ENCODE results near the gene NFASC. TPM values are rescaled to one million over a fixed set of nuclear protein-coding genes. Genes with fewer than 3 reads are reported as not detected.

The NFASC gene
- total RNA-seq, 2 donors from 2014 or later, result 0.11 to 1.8 TPM

DNA sequence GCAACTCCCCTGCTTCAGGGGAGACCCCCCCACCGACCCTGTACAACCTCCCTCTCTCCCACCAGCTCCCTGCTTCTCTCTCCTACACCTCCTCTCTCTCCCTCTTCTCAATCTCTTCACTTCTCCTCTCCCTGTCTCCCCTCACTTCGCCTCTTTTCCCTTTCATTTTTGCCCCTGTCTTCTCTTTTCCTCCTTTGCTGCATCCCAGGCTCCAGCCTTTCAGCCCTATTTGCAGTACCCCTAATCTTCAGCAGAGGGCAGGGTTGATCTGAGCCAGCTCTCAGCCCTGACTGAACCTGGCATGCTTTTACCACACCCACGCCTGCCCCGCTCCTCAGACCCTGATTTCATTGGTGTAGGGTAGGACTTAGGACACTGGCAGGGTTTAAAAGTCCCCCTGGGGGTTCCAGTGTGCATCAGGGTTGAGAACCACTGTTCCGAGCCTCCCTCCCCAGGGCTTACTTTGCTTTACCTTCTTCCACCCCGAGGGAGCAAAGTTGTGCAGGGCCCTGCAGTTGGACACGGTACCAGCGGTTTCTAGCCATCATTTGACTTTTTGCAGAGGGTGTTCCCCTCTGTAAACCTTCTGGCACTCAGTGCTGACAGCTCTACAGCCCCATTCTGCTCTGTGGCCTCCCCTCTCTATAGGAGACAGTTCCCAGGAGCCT is 105.0 kb downstream of the NFASC start:
- Mint-ChIP-seq H3K36me3 (no peaks in the 10 kb centered on the region), H3K27ac (no peak overlapping the region), H3K9me3 (no peaks in the 10 kb centered on the region)
- peak in 1 of 2 donors; percentile 73 for DNase-seq (ENCODE audit: low spot score in 2 of 2)
- ATAC-seq, result peak; percentile 53 to 81

DNA sequence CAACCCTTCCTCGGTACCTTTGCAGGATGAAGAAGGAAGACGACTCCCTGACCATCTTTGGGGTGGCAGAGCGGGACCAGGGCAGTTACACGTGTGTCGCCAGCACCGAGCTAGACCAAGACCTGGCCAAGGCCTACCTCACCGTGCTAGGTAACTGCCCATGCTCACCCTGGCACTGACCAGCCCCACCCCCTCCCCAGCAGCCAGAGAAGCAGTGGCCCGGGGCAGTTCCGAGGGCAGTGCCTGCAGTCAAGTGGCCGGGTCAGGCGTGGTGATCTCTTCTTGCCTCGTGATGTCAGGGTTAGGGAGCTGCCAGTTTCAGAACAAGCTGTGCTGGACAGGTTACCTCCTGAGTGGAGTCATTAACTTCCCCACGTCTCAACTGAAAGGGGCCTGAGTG is 106.0 kb downstream of the NFASC start:
- Mint-ChIP-seq H3K27ac (no peak overlapping the region), H3K9me3 (no peaks in the 10 kb centered on the region), H3K36me3 (no peaks in the 10 kb centered on the region)
- DNase-seq (ENCODE audit: low spot score in 2 of 2) (no peak), ATAC-seq (no peak)

DNA sequence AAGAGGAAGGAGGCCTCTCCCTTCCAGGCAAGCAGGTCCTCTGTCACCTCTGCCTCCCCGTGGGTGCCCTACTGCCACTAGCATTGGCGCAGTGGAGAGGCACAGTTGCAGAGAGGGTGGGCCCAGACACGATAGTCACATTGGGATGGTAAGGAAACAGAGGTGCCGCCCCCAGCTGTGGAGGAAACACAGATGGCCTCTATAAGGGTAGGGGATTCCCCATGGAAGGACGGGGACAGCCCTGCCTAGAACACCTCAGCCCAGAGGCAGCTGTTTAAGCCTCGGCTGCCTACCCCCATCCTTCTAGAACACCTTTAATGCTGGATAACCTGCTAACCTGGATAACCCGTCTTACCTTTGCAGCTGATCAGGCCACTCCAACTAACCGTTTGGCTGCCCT is 106.7 kb downstream of the NFASC start:
- no peak overlapping the region for H3K27ac Mint-ChIP-seq
- ATAC-seq, result peak in 1 of 2 donors; percentile 63
- H3K9me3 Mint-ChIP-seq, result no peaks in the 10 kb centered on the region
- no peak for DNase-seq (ENCODE audit: low spot score in 2 of 2)
- no peaks in the 10 kb centered on the region for H3K36me3 Mint-ChIP-seq

DNA sequence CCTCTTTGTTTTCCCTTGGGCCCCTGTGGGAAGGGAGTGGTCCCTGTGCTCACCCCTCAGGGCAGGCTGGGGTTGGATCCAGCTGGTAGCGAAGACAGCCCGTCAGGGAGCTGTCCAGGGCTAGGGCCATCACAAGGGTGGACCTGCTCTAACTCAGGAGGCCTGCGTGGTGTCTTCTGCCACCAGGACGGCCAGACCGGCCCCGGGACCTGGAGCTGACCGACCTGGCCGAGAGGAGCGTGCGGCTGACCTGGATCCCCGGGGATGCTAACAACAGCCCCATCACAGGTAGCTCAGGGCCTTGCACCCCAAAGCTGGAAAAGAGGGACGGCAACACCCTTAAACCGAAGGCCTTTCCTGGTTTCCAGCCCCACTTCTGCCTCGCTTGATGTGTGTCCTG is 108.1 kb downstream of the NFASC start:
- no peaks in the 10 kb centered on the region for H3K36me3 Mint-ChIP-seq
- ATAC-seq, result no peak

DNA sequence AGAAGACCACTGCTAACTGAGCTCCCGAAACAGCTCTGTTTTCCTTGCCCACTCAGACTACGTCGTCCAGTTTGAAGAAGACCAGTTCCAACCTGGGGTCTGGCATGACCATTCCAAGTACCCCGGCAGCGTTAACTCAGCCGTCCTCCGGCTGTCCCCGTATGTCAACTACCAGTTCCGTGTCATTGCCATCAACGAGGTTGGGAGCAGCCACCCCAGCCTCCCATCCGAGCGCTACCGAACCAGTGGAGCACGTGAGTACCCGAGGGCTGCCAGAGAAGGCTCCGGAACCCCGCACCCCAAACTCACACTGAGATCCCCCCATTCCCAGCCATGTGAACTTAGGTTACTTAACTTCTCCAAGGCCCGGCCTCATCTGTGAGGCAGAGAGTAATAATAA is 108.6 kb downstream of the NFASC start:
- Mint-ChIP-seq H3K27ac (no peak overlapping the region), H3K36me3 (no peaks in the 10 kb centered on the region), H3K9me3 (no peaks in the 10 kb centered on the region)
- no peak for ATAC-seq
- no peak for DNase-seq (ENCODE audit: low spot score in 2 of 2)

More for the DNA sequence above, 108.1 kb downstream of the NFASC start:
- no peaks in the 10 kb centered on the region for H3K9me3 Mint-ChIP-seq
- H3K27ac Mint-ChIP-seq, result no peak overlapping the region
- no peak for DNase-seq (ENCODE audit: low spot score in 2 of 2)

DNA sequence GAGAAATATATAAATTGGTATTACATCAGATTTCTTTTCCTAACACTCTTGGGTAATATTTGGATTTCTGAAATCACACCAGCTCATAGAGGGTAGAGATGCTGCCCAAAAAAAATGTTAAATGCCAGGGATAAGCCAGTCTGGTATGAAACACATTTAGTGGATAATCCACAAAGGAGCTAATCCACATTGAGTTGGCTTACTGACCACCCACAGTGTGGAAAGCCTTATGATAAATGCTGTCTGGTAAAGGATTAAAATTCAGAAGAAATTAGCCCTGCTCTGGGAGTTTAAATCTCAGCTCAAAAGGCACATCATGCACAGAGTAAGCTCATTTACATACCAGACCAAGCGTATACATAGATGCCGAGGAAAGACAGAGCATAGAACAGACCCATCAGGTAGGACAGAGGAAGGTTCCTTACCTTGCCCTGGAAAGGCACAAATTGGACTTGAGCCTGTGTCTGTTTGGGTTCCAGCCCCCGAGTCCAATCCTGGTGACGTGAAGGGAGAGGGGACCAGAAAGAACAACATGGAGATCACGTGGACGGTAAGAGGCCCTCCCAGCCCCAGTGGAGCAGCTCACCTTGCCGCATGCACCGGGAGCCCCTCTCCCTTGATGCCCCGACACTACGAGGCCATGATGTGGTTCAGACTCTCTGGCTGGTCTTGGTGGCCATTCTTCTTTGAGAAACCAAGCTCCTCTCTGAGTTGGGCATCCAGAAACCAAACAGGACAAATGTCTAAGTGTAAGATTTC is 109.4 kb downstream of the NFASC start:
- Mint-ChIP-seq H3K36me3 (no peaks in the 10 kb centered on the region), H3K27ac (no peak overlapping the region), H3K9me3 (no peaks in the 10 kb centered on the region)
- no peak for ATAC-seq
- no peak for DNase-seq (ENCODE audit: low spot score in 2 of 2)

DNA sequence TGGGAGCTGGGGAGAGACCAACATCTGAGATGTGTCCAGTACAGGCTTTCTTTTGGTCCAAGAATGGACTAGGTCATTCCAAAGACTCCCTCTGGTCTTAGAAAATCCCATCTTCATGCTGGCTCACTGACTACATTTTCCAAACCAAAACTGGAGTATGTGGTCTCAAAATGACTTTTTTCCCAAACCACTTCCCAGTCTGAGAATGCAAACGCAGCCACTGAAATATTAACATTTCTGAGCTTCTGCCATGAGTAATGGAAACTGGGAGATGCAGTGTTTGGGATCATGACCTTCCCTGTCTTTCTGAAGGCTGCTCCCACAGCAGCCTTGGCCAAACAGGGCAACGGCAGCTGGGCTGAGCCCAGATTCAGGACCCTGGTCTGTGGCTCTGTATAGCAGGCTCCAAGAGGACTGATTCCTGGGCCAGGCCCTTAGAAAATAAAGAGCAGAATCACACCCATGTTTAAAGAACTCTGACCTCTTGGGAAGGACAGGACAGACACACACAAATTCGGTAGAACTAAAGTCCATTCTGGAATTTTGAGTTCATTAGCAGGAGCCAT is 110.3 kb downstream of the NFASC start:
- H3K27ac Mint-ChIP-seq, result peak overlapping the region in 1 of 2 donors; percentile 46
- no peak for ATAC-seq
- H3K9me3 Mint-ChIP-seq, result no peaks in the 10 kb centered on the region
- H3K36me3 Mint-ChIP-seq, result no peaks in the 10 kb centered on the region
- no peak for DNase-seq (ENCODE audit: low spot score in 2 of 2)

DNA sequence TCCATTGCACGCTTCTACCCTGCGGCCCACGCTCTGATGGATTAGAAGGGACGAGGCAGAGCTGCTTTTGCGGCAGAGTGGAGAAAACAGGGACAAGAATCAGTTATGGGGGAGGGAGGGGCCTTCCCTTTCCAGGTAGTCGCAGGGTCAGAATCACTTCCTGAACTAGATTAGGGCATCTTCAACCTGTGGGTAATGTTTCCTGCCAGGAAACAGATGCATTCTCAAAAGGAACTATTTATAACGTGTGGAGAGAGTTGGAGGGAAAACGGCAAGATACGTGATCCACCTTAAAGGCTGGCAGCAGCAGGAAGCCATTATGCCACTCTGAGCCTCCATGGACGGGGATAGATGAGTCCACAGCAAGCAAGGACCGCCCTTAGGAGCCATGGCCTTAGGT is 112.5 kb downstream of the NFASC start:
- no peaks in the 10 kb centered on the region for H3K9me3 Mint-ChIP-seq
- H3K27ac Mint-ChIP-seq, result peak overlapping the region in 1 of 2 donors; percentile 37
- DNase-seq (ENCODE audit: low spot score in 2 of 2) (no peak), ATAC-seq (no peak)
- no peaks in the 10 kb centered on the region for H3K36me3 Mint-ChIP-seq

DNA sequence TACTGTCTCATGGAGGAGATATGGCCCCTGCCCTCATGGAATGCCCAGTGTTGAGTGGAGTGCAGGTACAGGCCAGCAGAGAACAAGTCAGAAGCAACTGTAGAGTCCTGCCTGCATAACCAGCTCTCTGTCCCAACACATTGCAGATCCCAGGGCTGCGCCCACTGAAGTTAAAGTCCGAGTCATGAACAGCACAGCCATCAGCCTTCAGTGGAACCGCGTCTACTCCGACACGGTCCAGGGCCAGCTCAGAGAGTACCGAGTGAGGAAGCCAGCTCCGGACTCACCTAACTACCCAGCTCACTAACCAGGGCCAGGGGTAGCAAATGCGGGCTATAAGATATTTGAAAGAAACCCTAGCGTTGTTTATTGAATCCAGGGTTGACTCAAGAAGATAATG is 113.2 kb downstream of the NFASC start:
- Mint-ChIP-seq H3K27ac (no peak overlapping the region), H3K36me3 (no peaks in the 10 kb centered on the region), H3K9me3 (no peaks in the 10 kb centered on the region)
- no peak for DNase-seq (ENCODE audit: low spot score in 2 of 2)
- ATAC-seq, result no peak

DNA sequence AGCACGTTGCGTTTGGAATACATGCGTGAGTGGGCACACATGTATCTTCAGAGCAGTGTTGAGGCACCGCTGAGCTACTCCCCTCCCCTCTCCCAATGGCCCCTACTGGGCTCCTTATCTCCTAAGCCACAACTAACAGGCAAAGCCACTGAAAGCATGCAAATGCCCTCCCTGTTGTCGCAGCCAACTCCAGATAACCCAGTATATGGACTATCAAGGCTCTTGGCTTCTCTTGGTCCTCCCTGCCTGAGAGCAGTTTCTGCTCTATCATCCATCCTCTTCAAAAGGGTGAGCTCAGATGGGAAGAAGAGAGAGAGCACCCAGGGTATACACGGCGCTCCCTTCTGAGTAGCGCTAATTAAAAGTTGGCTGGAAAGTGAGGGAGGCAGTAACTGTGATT is 113.8 kb downstream of the NFASC start:
- Mint-ChIP-seq H3K9me3 (no peaks in the 10 kb centered on the region), H3K36me3 (no peaks in the 10 kb centered on the region), H3K27ac (no peak overlapping the region)
- DNase-seq (ENCODE audit: low spot score in 2 of 2), result no peak
- ATAC-seq, result no peak

DNA sequence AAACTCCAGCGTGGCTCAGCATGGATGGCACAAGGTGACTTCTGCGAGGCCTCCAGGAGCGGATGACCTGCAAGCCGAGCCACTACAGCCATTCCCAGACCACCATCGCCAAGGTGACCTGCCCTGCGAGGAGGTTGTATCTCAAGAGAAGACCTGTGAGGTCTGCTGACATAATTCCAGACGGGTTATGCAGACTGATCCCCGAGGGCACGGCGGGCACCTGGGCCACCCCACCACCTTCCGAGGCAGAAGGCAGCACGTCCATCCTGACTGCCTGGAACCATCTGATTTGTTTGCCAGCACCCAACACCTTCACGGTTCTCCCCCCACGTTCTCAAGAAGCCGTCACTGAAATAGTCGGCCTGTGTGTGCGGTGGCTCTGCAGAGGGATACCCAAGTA is 115.5 kb downstream of the NFASC start:
- no peak overlapping the region for H3K27ac Mint-ChIP-seq
- no peak for ATAC-seq
- H3K9me3 Mint-ChIP-seq, result no peaks in the 10 kb centered on the region
- DNase-seq (ENCODE audit: low spot score in 2 of 2), result no peak
- H3K36me3 Mint-ChIP-seq, result no peaks in the 10 kb centered on the region

DNA sequence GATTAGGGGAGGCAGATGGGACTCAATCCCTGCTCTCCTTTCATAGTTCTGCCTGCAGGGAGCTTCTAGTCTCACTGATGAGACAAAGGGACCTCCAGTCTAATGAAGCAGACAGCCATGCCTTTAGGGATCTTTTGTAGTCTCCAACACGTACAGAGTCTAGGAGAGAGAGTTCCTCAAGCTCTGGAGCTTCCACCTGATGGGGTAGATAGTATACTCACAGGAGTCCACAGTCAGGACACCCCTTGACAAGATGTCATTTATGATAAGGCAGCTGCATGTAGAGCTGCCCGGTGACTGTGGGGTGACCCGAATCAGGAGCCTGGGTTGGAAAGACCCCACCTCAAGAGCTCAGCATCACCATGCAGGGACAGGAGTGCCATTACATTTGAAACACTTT is 117.0 kb downstream of the NFASC start:
- DNase-seq (ENCODE audit: low spot score in 2 of 2) (no peak), ATAC-seq (no peak)
- Mint-ChIP-seq H3K9me3 (no peaks in the 10 kb centered on the region), H3K36me3 (no peaks in the 10 kb centered on the region), H3K27ac (no peak overlapping the region)

DNA sequence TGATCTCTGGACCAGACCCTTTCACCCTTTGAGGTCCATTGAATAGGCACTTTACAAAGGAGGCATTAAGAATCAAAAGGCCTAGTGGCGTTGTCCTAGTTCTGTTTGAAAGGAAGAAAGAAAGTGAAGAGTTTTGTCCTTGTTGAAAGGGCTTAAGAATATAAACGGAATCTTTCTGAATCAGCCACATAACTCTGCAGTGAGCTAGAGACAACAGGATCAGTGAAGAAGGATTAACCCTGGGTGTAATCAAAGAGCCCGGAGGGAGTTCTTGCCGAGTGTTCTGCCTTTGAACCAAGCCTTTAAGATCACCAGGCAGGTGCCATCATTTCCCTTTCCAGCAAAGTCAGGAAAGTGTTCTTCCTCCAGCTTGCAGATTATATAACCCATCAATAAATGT is 117.5 kb downstream of the NFASC start:
- H3K27ac Mint-ChIP-seq, result no peak overlapping the region
- DNase-seq (ENCODE audit: low spot score in 2 of 2), result no peak
- no peaks in the 10 kb centered on the region for H3K9me3 Mint-ChIP-seq
- ATAC-seq, result no peak
- H3K36me3 Mint-ChIP-seq, result no peaks in the 10 kb centered on the region

DNA sequence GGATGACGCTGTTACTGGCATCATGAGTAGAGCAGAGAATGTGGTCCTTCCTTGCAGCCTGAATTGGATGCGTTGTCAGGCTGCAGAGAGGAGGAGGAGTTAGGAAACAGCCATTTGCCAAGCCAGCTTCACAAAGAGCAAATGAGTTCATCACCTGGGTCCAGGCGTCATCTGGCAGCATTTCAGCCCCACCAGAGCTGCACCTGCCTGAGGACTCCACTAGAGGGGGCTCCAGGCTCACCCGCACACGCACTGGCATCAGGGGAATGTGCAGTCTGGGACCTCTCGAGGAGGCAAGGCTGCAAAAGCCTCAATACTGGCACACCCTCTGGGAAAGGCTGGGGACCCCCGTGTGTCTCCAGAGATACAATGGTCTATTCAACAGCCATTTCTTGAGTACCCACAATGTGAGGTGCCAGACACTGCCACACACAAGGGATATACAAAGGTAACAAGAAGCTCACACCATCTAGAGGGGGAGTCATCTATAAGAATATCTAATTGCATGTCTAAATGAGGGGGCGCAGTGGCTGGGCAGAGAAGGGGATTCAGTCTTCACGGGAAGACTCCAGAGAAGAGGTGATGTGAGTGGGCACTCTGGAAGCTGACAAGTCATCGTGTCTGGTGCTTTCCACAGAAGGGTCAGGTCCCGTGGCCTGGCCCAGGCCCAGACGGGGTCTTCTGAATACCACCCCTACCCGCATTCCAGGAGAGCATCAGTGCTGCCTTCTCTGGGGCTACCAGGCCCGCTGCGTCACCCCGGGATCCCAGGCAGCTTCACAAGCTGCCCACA is 118.8 kb downstream of the NFASC start:
- Mint-ChIP-seq H3K27ac (no peak overlapping the region), H3K9me3 (no peaks in the 10 kb centered on the region), H3K36me3 (no peaks in the 10 kb centered on the region)
- ATAC-seq, result peak; percentile 82 to 84
- DNase-seq (ENCODE audit: low spot score in 2 of 2), result peak; percentile 62 to 77

DNA sequence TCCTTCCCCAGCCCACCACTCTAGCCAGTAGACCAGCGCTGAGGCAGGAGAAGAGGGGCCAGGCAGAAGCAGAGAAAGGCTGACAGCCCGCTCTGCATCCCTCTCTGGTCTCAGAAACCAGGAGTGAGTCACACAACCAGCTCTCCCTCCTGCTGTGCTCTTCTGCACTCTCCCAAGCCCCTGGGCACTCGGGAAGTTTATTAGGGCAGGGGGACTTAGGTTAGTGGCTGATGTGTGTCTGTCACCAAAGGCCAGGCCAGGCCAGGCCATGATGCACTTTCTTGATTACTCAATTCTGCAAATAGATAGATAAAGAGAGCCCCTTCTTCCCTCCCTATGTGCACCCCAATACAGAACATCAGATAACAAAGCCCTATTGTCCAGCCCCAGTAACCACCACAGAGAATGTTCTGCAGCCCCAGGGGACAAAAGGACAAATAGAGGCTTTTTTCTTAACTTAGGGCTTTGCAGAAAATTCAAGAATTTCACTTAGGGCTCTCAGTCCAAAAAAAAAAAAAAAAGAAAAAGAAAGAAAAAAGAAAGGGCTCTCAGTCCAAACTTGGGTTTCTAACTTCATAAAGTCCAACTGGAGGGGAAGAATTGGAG is 119.5 kb downstream of the NFASC start:
- H3K36me3 Mint-ChIP-seq, result no peaks in the 10 kb centered on the region
- no peak for ATAC-seq

DNA sequence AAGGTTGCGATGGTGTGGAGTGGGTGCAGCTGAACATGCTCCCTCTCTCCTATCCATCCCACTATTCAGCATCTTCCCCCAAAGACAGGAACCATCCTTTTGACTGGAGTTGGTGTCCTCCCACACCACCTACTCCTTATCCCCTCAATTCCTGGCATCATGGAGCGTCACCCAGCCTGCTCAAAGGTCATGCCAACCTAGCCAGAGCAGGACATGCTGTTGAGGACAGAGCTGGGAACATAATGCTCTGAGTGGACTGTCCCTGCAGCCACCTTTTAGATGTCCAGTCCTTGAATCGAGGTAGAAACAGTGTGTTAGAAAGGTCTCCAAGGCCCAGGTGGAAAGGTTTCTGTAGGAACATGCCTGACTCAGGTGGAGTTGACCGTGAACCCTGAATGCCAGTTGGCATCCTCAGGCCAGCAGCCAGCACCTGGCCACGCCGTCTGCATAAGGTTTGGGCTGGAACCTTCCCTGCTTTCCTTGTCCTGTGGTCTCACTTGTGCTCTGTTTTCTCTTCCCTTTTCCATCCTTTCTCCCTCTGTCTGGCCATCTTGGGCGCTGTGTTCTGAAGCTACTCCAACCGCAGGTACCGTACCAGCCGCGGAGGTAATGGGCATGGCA is 120.2 kb downstream of the NFASC start:
- no peak for DNase-seq (ENCODE audit: low spot score in 2 of 2)
- no peaks in the 10 kb centered on the region for H3K36me3 Mint-ChIP-seq
- no peak overlapping the region for H3K27ac Mint-ChIP-seq
- no peak for ATAC-seq
- H3K9me3 Mint-ChIP-seq, result no peaks in the 10 kb centered on the region

More for the DNA sequence above, 119.5 kb downstream of the NFASC start:
- DNase-seq (ENCODE audit: low spot score in 2 of 2), result no peak
- H3K27ac Mint-ChIP-seq, result no peak overlapping the region
- H3K9me3 Mint-ChIP-seq, result no peaks in the 10 kb centered on the region
